Sigmoid colon (tissue), 7 donors: ENCODE data around the gene ZNF599. TPM values are rescaled to one million over a fixed set of nuclear protein-coding genes. Genes with fewer than 3 reads are reported as not detected.

Experiments used
- DNase-seq: peaks from one replicate; pipeline ENCODE4 v3.0.0-alpha.2; 2019
- H3K27ac ChIP-seq, 4 donors: fragments of 200-600 bp; sonication (generic); one replicate each; pipeline ENCODE4 v1.5.1; 2016 to 2019; ENCODE audit warnings: mild to moderate bottlenecking in 1 of 4
- H3K27me3 ChIP-seq, 3 donors: fragments of 200-600 bp; sonication (generic); one replicate each; pipeline ENCODE4 v1.5.1; 2019; ENCODE audit warnings: mild to moderate bottlenecking in 1 of 3
- H3K36me3 ChIP-seq, 4 donors: fragments of 200-600 bp; sonication (generic); one replicate each; pipeline ENCODE4 v1.5.1; 2016 to 2019
- H3K4me1 ChIP-seq, 4 donors: fragments of 200-600 bp; sonication (generic); one replicate each; pipeline ENCODE4 v1.5.1; 2017 to 2019
- H3K4me3 ChIP-seq, 4 donors: fragments of 200-600 bp; sonication (generic); one replicate each; pipeline ENCODE4 v1.5.1; 2017 to 2019; ENCODE audit warnings: mild to moderate bottlenecking in 2 of 4, moderate library complexity in 1 of 4
- H3K9me3 ChIP-seq, 4 donors: fragments of 200-600 bp in 3 of 4; sonication (generic) in 3 of 4; one replicate each; pipeline versions ENCODE4 v1.5.1 to v1.6.1; 2013 to 2019
- CTCF ChIP-seq, 4 experiments: fragments of 450-650 bp in 3 of 4; fragments of 200-600 bp in 1 of 4; IDR thresholded peaks; one replicate each; pipeline ENCODE4 v1.5.1; 2016 to 2019; ENCODE audit warnings: antibody characterized with exemption in 4 of 4, mild to moderate bottlenecking in 3 of 4, moderate library complexity in 2 of 4
- EP300 ChIP-seq, 4 donors: sonication (generic); formaldehyde crosslinking; IDR thresholded peaks; one replicate each; pipeline ENCODE4 v1.6.1; 2017; ENCODE audit warnings: antibody characterized with exemption in 4 of 4
- POLR2A ChIP-seq, 2 donors: fragments of 450-650 bp; IDR thresholded peaks; one replicate each; pipeline ENCODE4 v1.6.1; 2016; ENCODE audit warnings: antibody characterized with exemption in 2 of 2, mild to moderate bottlenecking in 2 of 2, moderate library complexity in 2 of 2
- POLR2AphosphoS5 ChIP-seq, 4 donors: sonication (generic); formaldehyde crosslinking; IDR thresholded peaks; one replicate each; pipeline ENCODE4 v1.6.1; 2017; ENCODE audit warnings: antibody characterized with exemption in 4 of 4
- WGBS, 2 donors: extraction: QIAGEN DNeasy Blood & Tissue Kit; methylation state at CpG; one replicate each; pipeline ENCODE4 v1.1.7; 2013; 5-methylcytosine and 5-hydroxymethylcytosine counted together
- intact Hi-C: fragments of 100-400 bp; cut with DNase I; formaldehyde crosslinking; loops from one replicate; pipeline ENCODE4 v1.15.1; 2023
- polyA plus RNA-seq, 3 donors: library from polyadenylated mRNA; stranded (reverse); fragments of 200-250 nt; gene quantifications; one replicate each; pipeline ENCODE4 v1.2.3, GENCODE V29; 2013
- total RNA-seq, 4 donors: library from RNA; depleted of rRNA; stranded (reverse); fragments of >200 nt; gene quantifications; one replicate each; pipeline ENCODE4 v1.1.0, GENCODE V29; 2016
- donor health status: healthy with polysubstance abuse.
- donor health status: Bipolar disorder and iron deficiency.
- donor health status: healthy.

ZNF599 gene
- total and polyA plus RNA-seq, 7 donors, result 0.46 to 11.9 (median 7.1) TPM

- intact Hi-C loops, result loop anchor here (1.0 kb wide), 2 partner anchors 73 to 211 kb away; no protein-coding TSS in a partner anchor
- Histone ChIP-seq H3K27ac (no peak overlapping the region), H3K36me3 (no peaks in the 10 kb centered on the region), H3K4me1 (no peaks in the 10 kb centered on the region), H3K4me3 (no peak overlapping the region), H3K9me3 (peaks cover 0 to 11% (median 0%) of the 10 kb centered on the region in 4 donors), H3K27me3 (no peaks in the 10 kb centered on the region)
- DNase-seq, result no peak
- no peak for TF ChIP-seq POLR2A (IDR thresholded peaks at IDR 0.05)
- TF ChIP-seq CTCF (IDR thresholded peaks at IDR 0.05), result peak; percentile 51 to 80 (median 64)
- TF ChIP-seq EP300 (IDR thresholded peaks at IDR 0.05), result no peak
- no peak for TF ChIP-seq POLR2AphosphoS5 (IDR thresholded peaks at IDR 0.05)
- 34 to 37% methylated on average over 11 of the region's 11 CpGs for whole genome bisulfite sequencing, 2 donors
Measured at GRCh38 chr19:34712395-34713261, 60.4 kb downstream of the ZNF599 start.

- H3K27ac ChIP-seq, result no peak overlapping the region
- H3K4me3 ChIP-seq, result no peak overlapping the region
- no peaks in the 10 kb centered on the region for H3K4me1 ChIP-seq
- peaks cover 0 to 11% (median 2%) of the 10 kb centered on the region in 4 donors for H3K9me3 ChIP-seq
- H3K36me3 ChIP-seq, result no peaks in the 10 kb centered on the region
- WGBS, 2 donors, result 67 to 77% methylated on average over 6 of the region's 6 CpGs
- H3K27me3 ChIP-seq, result no peaks in the 10 kb centered on the region
- intact Hi-C loops, result loop anchor here (1.0 kb wide), 2 partner anchors 73 to 211 kb away; no protein-coding TSS in a partner anchor
- no peak for TF ChIP-seq EP300 (IDR thresholded peaks at IDR 0.05)
- TF ChIP-seq POLR2AphosphoS5 (IDR thresholded peaks at IDR 0.05), result no peak
- TF ChIP-seq CTCF (IDR thresholded peaks at IDR 0.05), result no peak
- TF ChIP-seq POLR2A (IDR thresholded peaks at IDR 0.05), result no peak
- no peak for DNase-seq
Measured at GRCh38 chr19:34711890-34712289, 61.1 kb downstream of the ZNF599 start.

Other genes with a start within 250 kb of the ZNF599 start
- 1 to 10 TPM in 2 of 4 donors, under 1 TPM in 2; 0.49 to 1.7 (median 1.1) TPM for gene SCGB2B2, start 96.1 kb downstream of the ZNF599 start, total RNA-seq
- under 1 TPM in 1 of 3 donors, not detected in 2; 0.71 TPM for gene SCGB2B2, start 96.1 kb downstream of the ZNF599 start, polyA plus RNA-seq
- 10 to 100 TPM; 22.7 to 40.6 (median 37.0) TPM for gene ZNF302, start 95.5 kb downstream of the ZNF599 start, total RNA-seq
- 10 to 100 TPM in 1 of 3 donors, 1 to 10 TPM in 2; 7.4 to 12.8 (median 9.6) TPM for gene ZNF302, start 95.5 kb downstream of the ZNF599 start, polyA plus RNA-seq
- gene ZNF181, start 39.0 kb downstream of the ZNF599 start, total RNA-seq, result 10 to 100 TPM; 26.6 to 52.3 (median 42.4) TPM
- 1 to 10 TPM; 4.4 to 8.3 (median 5.4) TPM for gene ZNF181, start 39.0 kb downstream of the ZNF599 start, polyA plus RNA-seq
- 1 to 10 TPM; 1.7 to 3.9 (median 1.9) TPM for gene ZNF30, start 153.7 kb upstream of the ZNF599 start, total RNA-seq
- 1 to 10 TPM in 1 of 3 donors, under 1 TPM in 2; 0.46 to 1.8 (median 0.60) TPM for gene ZNF30, start 153.7 kb upstream of the ZNF599 start, polyA plus RNA-seq
- 1 to 10 TPM; 3.1 to 6.4 (median 4.2) TPM for gene ZNF792, start 191.0 kb upstream of the ZNF599 start, total RNA-seq
- 1 to 10 TPM; 1.4 to 3.0 (median 1.8) TPM for gene ZNF792, start 191.0 kb upstream of the ZNF599 start, polyA plus RNA-seq
- gene GRAMD1A, start 227.1 kb upstream of the ZNF599 start, total RNA-seq, result 10 to 100 TPM; 27.1 to 58.9 (median 43.0) TPM
- 10 to 100 TPM in 2 of 3 donors, 1 to 10 TPM in 1; 5.1 to 41.1 (median 12.0) TPM for gene GRAMD1A, start 227.1 kb upstream of the ZNF599 start, polyA plus RNA-seq